Thyroid gland (tissue), 4 donors: ENCODE results near the gene P2RX3.

Experiments used
- CTCF ChIP-seq, 6 experiments: fragments of 200-600 bp in 3 of 6; fragments of 450-650 bp in 3 of 6; sonication (generic) in 3 of 6; IDR thresholded peaks; one replicate each; pipeline ENCODE4 v1.5.1; 2016 to 2019; ENCODE audit warnings: antibody characterized with exemption in 6 of 6, mild to moderate bottlenecking in 2 of 6, inconsistent platforms in 1 of 6, moderate library complexity in 1 of 6
- POLR2A ChIP-seq, 2 donors: fragments of 450-650 bp; IDR thresholded peaks; one replicate each; pipeline ENCODE4 v1.6.1; 2017; ENCODE audit warnings: antibody characterized with exemption in 2 of 2, mild to moderate bottlenecking in 2 of 2, moderate library complexity in 1 of 2

- TF ChIP-seq CTCF (IDR thresholded peaks at IDR 0.05) (no peak), POLR2A (IDR thresholded peaks at IDR 0.05) (no peak)
Measured at GRCh38 chr11:57306940-57307565, 31.1 kb upstream of the P2RX3 start.
